WTC11 (cell line): Measurements from ENCODE around the gene UQCC3. TPM values are rescaled to one million over a fixed set of nuclear protein-coding genes. Genes with fewer than 3 reads are reported as not detected.

ENCODE experiments used
- ATAC-seq: fragments of 200-7000 bp; cut with Tn5 transposase; 2 replicates; pipeline ENCODE4 v1.10.0; 2021; ENCODE audit warnings: mild to moderate bottlenecking, moderate library complexity
- CTCF ChIA-PET: fragments of 300-600 bp; sonication (Branson Sonifier 250); formaldehyde crosslinking; loops from one replicate; lab custom pipeline; 2021; ENCODE audit warnings: antibody characterized with exemption; lab: Charles Lee
- POLR2A ChIA-PET: fragments of 350-600 bp; sonication (Branson Sonifier 250); formaldehyde crosslinking; loops from one replicate; lab custom pipeline; 2021; ENCODE audit warnings: antibody characterized with exemption; lab: Charles Lee
- DNase-seq: peaks from one replicate; pipeline ENCODE4 v3.0.0; 2021; ENCODE audit warnings: low spot score
- H3K27ac Mint-ChIP-seq: 2 replicates; pipeline ENCODE4 v1.8.0; 2021; ENCODE audit warnings: mixed read lengths
- H3K27me3 Mint-ChIP-seq: 2 replicates; pipeline ENCODE4 v1.8.0; 2021; ENCODE audit warnings: low read depth, mild to moderate bottlenecking, moderate library complexity, mixed read lengths
- H3K36me3 Mint-ChIP-seq: 2 replicates; pipeline ENCODE4 v1.8.0; 2021; ENCODE audit warnings: mixed read lengths
- H3K4me1 Mint-ChIP-seq: 2 replicates; pipeline ENCODE4 v1.8.0; 2022; ENCODE audit warnings: mixed read lengths
- H3K4me3 Mint-ChIP-seq: 2 replicates; pipeline ENCODE4 v1.8.0; 2021; ENCODE audit warnings: mild to moderate bottlenecking, moderate library complexity, mixed read lengths
- H3K9me3 Mint-ChIP-seq: 2 replicates; pipeline ENCODE4 v1.8.0; 2021; ENCODE audit warnings: mixed read lengths
- CREM ChIP-seq: sonication (generic); formaldehyde crosslinking; IDR thresholded peaks from 2 replicates; pipeline ENCODE4 v1.8.1; 2022; ENCODE audit warnings: mild to moderate bottlenecking, missing genetic modification reagents, moderate library complexity
- FOXK1 ChIP-seq: sonication (generic); formaldehyde crosslinking; IDR thresholded peaks from 2 replicates; pipeline ENCODE4 v1.8.0; 2022; ENCODE audit warnings: mild to moderate bottlenecking, moderate library complexity, missing genetic modification reagents
- HMGA2 ChIP-seq: fragments of 250-450 bp; sonication (Bioruptor Pico); IDR thresholded peaks from 2 replicates; pipeline ENCODE4 v1.4.0; 2021; ENCODE audit warnings: mild to moderate bottlenecking, moderate library complexity
- IRF2 ChIP-seq: sonication (generic); formaldehyde crosslinking; IDR thresholded peaks from 2 replicates; pipeline ENCODE4 v1.8.0; 2022; ENCODE audit warnings: low read depth, missing genetic modification reagents, borderline replicate concordance
- JAZF1 ChIP-seq: fragments of 250-450 bp; sonication (Bioruptor Pico); IDR thresholded peaks from 2 replicates; pipeline ENCODE4 v1.9.0; 2021; ENCODE audit warnings: moderate library complexity, mild to moderate bottlenecking, inconsistent platforms
- ZNF121 ChIP-seq: sonication (generic); formaldehyde crosslinking; IDR thresholded peaks from 2 replicates; pipeline ENCODE4 v1.8.0; 2023; ENCODE audit warnings: missing genetic modification reagents
- ZNF423 ChIP-seq: fragments of 250-450 bp; sonication (Bioruptor Pico); IDR thresholded peaks from 2 replicates; pipeline ENCODE4 v2.1.2; 2022; ENCODE audit warnings: mild to moderate bottlenecking, moderate library complexity
- total RNA-seq: library from RNA; stranded (reverse); gene quantifications from 3 replicates; pipeline ENCODE4 v1.2.3, GENCODE V29; 2021
- TF ChIP-seq, protein P1 (sequence below): sonication (generic); formaldehyde crosslinking; IDR thresholded peaks from 2 replicates; pipeline ENCODE4 v1.8.0; 2023; ENCODE audit warnings: missing genetic modification reagents, mild to moderate bottlenecking, borderline replicate concordance
- TF ChIP-seq, protein P2 (sequence below): fragments of 250-450 bp; sonication (Bioruptor Pico); IDR thresholded peaks from 2 replicates; pipeline ENCODE4 v1.9.0; 2021; ENCODE audit warnings: mild to moderate bottlenecking
- TF ChIP-seq, protein P3 (sequence below): fragments of 250-450 bp; sonication (Bioruptor Pico); IDR thresholded peaks from 2 replicates; pipeline ENCODE4 v1.9.0; 2021; ENCODE audit warnings: mild to moderate bottlenecking, borderline replicate concordance
- TF ChIP-seq, protein P4 (sequence below): fragments of 250-450 bp; sonication (Bioruptor Pico); conservative IDR thresholded peaks from 2 replicates; pipeline ENCODE4 v1.9.0; 2021; ENCODE audit warnings: mild to moderate bottlenecking
- TF ChIP-seq, protein P5 (sequence below): sonication (generic); formaldehyde crosslinking; IDR thresholded peaks from 2 replicates; pipeline ENCODE4 v1.8.1; 2023; ENCODE audit warnings: mild to moderate bottlenecking, missing genetic modification reagents

Gene UQCC3
- total RNA-seq, 1 experiment from 2014 or later = 18.1 TPM

DNA sequence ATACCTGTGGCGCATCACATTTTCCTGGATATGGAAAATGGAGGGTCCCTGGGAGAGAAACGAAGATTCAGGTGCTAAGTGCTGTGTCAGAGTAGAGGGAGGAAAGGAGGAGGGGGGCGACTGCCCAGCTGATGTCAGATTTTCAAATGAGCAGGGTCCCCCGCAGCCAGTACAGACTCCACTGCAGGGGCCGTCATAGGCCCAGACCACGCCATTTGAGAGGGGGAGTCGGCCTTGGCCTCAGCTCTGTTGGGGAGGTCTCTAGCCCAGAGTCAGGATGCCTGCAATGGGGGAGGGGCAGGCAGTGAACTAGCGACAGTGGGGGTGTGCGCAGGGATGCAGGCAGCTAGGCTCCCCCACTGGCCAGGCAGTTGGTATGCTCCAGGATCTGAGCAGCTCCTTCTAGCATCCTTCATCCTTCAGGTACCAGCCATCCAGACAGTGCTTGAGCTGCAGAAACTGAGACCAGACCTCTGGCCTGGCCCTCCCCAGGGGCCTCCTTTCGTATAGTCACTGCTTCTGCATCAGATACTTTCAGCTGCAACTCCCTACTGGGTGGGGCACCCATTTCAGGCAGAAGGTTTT is 35.9 kb downstream of the UQCC3 start, which contains the start of the genes BSCL2 and GNG3 (continued):
- TF ChIP-seq, protein P1, sequence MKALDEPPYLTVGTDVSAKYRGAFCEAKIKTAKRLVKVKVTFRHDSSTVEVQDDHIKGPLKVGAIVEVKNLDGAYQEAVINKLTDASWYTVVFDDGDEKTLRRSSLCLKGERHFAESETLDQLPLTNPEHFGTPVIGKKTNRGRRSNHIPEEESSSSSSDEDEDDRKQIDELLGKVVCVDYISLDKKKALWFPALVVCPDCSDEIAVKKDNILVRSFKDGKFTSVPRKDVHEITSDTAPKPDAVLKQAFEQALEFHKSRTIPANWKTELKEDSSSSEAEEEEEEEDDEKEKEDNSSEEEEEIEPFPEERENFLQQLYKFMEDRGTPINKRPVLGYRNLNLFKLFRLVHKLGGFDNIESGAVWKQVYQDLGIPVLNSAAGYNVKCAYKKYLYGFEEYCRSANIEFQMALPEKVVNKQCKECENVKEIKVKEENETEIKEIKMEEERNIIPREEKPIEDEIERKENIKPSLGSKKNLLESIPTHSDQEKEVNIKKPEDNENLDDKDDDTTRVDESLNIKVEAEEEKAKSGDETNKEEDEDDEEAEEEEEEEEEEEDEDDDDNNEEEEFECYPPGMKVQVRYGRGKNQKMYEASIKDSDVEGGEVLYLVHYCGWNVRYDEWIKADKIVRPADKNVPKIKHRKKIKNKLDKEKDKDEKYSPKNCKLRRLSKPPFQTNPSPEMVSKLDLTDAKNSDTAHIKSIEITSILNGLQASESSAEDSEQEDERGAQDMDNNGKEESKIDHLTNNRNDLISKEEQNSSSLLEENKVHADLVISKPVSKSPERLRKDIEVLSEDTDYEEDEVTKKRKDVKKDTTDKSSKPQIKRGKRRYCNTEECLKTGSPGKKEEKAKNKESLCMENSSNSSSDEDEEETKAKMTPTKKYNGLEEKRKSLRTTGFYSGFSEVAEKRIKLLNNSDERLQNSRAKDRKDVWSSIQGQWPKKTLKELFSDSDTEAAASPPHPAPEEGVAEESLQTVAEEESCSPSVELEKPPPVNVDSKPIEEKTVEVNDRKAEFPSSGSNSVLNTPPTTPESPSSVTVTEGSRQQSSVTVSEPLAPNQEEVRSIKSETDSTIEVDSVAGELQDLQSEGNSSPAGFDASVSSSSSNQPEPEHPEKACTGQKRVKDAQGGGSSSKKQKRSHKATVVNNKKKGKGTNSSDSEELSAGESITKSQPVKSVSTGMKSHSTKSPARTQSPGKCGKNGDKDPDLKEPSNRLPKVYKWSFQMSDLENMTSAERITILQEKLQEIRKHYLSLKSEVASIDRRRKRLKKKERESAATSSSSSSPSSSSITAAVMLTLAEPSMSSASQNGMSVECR (CRISPR knock-in tag) = peak; percentile 92; the same call in 1 of the 2 replicates

DNA sequence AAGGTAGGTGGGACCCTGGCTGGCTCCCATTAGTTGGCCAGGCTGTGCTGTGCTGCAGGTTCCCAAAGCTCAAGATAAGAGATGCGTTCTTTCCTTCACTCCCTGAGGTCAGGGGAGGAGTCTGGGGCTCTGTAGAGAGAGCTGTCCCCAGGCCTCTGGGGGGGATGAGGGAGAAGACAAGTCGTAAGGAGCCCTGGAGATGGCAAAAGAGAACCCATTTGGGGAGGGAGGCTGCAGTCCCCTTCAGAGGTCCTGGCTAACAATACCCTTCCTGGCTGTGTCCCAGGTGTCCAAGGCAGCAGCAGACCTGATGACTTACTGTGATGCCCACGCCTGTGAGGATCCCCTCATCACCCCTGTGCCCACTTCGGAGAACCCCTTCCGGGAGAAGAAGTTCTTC is 36.9 kb downstream of the UQCC3 start:
- ChIA-PET CTCF (interaction anchor here (0.5 to 4.0 kb wide), 11 partner anchors 14 to 153 kb away, joined by 3 to 24 read pairs (median 5); partner anchors contain the start of genes LBHD1, TAF6L, TMEM179B and TUT1), POLR2A (interaction anchor here (0.6 to 6.0 kb wide), 12 partner anchors 19 to 148 kb away, joined by 3 to 35 read pairs (median 8); partner anchors contain the start of genes C11orf98, CSKMT, EEF1G and HNRNPUL2)
- no peak for ATAC-seq
- peak overlapping the region; percentile 92 for H3K4me3 Mint-ChIP-seq
- TF ChIP-seq HMGA2 (no peak), FOXK1 (no peak), IRF2 (no peak), JAZF1 (CRISPR knock-in tag) (no peak)
- TF ChIP-seq, protein P2, sequence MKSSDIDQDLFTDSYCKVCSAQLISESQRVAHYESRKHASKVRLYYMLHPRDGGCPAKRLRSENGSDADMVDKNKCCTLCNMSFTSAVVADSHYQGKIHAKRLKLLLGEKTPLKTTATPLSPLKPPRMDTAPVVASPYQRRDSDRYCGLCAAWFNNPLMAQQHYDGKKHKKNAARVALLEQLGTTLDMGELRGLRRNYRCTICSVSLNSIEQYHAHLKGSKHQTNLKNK (CRISPR knock-in tag) = no peak
- TF ChIP-seq, protein P3, sequence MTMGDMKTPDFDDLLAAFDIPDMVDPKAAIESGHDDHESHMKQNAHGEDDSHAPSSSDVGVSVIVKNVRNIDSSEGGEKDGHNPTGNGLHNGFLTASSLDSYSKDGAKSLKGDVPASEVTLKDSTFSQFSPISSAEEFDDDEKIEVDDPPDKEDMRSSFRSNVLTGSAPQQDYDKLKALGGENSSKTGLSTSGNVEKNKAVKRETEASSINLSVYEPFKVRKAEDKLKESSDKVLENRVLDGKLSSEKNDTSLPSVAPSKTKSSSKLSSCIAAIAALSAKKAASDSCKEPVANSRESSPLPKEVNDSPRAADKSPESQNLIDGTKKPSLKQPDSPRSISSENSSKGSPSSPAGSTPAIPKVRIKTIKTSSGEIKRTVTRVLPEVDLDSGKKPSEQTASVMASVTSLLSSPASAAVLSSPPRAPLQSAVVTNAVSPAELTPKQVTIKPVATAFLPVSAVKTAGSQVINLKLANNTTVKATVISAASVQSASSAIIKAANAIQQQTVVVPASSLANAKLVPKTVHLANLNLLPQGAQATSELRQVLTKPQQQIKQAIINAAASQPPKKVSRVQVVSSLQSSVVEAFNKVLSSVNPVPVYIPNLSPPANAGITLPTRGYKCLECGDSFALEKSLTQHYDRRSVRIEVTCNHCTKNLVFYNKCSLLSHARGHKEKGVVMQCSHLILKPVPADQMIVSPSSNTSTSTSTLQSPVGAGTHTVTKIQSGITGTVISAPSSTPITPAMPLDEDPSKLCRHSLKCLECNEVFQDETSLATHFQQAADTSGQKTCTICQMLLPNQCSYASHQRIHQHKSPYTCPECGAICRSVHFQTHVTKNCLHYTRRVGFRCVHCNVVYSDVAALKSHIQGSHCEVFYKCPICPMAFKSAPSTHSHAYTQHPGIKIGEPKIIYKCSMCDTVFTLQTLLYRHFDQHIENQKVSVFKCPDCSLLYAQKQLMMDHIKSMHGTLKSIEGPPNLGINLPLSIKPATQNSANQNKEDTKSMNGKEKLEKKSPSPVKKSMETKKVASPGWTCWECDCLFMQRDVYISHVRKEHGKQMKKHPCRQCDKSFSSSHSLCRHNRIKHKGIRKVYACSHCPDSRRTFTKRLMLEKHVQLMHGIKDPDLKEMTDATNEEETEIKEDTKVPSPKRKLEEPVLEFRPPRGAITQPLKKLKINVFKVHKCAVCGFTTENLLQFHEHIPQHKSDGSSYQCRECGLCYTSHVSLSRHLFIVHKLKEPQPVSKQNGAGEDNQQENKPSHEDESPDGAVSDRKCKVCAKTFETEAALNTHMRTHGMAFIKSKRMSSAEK (CRISPR knock-in tag) = no peak
- TF ChIP-seq, protein P4, sequence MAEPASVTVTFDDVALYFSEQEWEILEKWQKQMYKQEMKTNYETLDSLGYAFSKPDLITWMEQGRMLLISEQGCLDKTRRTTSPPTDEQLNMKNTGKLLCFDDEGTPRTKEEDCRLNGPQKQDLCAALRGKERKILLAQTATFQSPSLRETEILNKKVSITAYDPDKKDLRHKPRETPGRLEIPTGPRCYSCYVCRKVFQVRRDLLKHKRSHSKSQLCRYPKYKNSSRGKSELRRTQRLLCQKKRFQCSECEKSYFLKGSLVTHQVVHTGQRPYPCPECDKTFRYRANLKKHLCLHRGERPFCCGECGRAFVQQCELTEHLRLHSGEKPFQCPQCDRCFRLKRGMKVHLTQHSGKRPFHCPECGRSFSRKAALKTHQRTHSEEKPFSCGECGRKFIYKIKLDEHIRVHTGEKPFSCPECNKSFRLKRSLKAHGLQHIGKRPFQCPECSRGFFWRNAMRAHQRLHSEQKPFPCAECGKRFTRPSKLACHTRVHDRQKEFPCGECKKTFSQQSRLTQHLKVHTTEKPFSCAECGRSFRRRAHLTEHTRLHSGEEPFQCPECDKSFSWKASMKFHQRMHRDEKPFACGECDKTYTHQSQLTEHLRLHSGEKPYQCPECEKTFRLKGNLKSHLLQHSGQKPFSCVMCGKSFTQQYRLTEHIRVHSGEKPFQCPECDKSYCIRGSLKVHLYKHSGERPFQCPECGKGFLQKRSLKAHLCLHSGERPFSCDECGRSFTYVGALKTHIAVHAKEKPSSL (CRISPR knock-in tag) = no peak
- no peaks in the 10 kb centered on the region for H3K9me3 Mint-ChIP-seq
- peaks cover 31% of the 10 kb centered on the region for H3K36me3 Mint-ChIP-seq
- H3K4me1 Mint-ChIP-seq = peaks cover 39% of the 10 kb centered on the region
- no peak for DNase-seq
- H3K27me3 Mint-ChIP-seq = no peaks in the 10 kb centered on the region; the same call in 1 of the 2 replicates
- H3K27ac Mint-ChIP-seq = no peak overlapping the region

DNA sequence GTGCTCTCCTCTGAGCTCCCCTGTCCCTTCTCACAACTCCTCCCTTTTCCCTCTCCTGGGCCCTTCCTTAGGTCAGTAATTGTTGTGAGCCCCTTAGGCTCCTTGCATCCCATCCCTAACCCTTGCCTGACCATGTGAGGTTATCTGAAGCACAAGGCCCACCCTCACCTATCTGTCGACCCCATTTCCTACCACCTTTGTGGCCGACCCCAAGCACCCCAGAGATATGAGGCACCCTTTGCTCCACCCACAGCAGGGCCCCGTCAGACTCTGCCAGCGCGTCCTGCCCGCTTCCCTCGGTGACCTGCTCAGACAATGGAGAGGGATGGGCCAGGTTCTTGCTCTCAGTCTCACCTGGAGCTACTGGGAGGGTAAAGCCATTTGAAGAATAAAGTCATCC is 37.3 kb downstream of the UQCC3 start:
- no peak for TF ChIP-seq CREM (CRISPR knock-in tag)
- TF ChIP-seq ZNF423 (CRISPR knock-in tag) = no peak
- TF ChIP-seq ZNF121 (CRISPR knock-in tag) = no peak
- TF ChIP-seq, protein P5, sequence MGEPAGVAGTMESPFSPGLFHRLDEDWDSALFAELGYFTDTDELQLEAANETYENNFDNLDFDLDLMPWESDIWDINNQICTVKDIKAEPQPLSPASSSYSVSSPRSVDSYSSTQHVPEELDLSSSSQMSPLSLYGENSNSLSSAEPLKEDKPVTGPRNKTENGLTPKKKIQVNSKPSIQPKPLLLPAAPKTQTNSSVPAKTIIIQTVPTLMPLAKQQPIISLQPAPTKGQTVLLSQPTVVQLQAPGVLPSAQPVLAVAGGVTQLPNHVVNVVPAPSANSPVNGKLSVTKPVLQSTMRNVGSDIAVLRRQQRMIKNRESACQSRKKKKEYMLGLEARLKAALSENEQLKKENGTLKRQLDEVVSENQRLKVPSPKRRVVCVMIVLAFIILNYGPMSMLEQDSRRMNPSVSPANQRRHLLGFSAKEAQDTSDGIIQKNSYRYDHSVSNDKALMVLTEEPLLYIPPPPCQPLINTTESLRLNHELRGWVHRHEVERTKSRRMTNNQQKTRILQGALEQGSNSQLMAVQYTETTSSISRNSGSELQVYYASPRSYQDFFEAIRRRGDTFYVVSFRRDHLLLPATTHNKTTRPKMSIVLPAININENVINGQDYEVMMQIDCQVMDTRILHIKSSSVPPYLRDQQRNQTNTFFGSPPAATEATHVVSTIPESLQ = no peak
- ChIA-PET CTCF (interaction anchor here (0.5 to 4.0 kb wide), 13 partner anchors 14 to 284 kb away, joined by 3 to 24 read pairs (median 3); partner anchors contain the start of genes C11orf98, CSKMT, HNRNPUL2 and TAF6L), POLR2A (interaction anchor here (0.6 to 6.0 kb wide), 14 partner anchors 18 to 148 kb away, joined by 3 to 35 read pairs (median 6); partner anchors contain the start of genes C11orf98, CSKMT, EEF1G and HNRNPUL2)
- Mint-ChIP-seq H3K36me3 (peaks cover 34% of the 10 kb centered on the region), H3K4me1 (peaks cover 42% of the 10 kb centered on the region), H3K9me3 (no peaks in the 10 kb centered on the region), H3K4me3 (peak overlapping the region; percentile 92), H3K27ac (peak overlapping the region; percentile 94), H3K27me3 (no peaks in the 10 kb centered on the region; the same call in 1 of the 2 replicates)
- DNase-seq (peak; percentile 45), ATAC-seq (peak; percentile 4)
